ENCODE results near the gene GTPBP3. TPM values are rescaled to one million over a fixed set of nuclear protein-coding genes. Genes with fewer than 3 reads are reported as not detected.

Gene GTPBP3
- total RNA-seq, 1 donor from 2014 or later = 28.9 TPM

- H3K4me3 Mint-ChIP-seq (ENCODE audit: unreplicated experiment) = peak overlapping the region; percentile 50
- H3K9me3 Mint-ChIP-seq (ENCODE audit: unreplicated experiment) = no peaks in the 10 kb centered on the region
- H3K4me1 Mint-ChIP-seq (ENCODE audit: unreplicated experiment) = peaks cover 26% of the 10 kb centered on the region
- DNase-seq (ENCODE audit: extremely low spot score, unreplicated experiment) = no peak
- H3K36me3 Mint-ChIP-seq (ENCODE audit: unreplicated experiment) = no peaks in the 10 kb centered on the region
- H3K27ac Mint-ChIP-seq (ENCODE audit: unreplicated experiment) = no peak overlapping the region
- no peaks in the 10 kb centered on the region for H3K27me3 Mint-ChIP-seq (ENCODE audit: unreplicated experiment)
- TF ChIP-seq CTCF (IDR thresholded peaks at IDR 0.05) = no peak
Measured at GRCh38 chr19:17302391-17303166, 34.8 kb upstream of the GTPBP3 start.

GRCh38 chr19:17303167-17303939, 34.0 kb upstream of the GTPBP3 start, which contains the start of gene ABHD8:
Gene ABHD8, minus strand, starts transcription at chr19:17303425. Its CDS starts 1,809 bp downstream, at chr19:17301616.
- peak within 1 kb of the TSS; percentile 50 for H3K4me3 Mint-ChIP-seq (ENCODE audit: unreplicated experiment)
- peak; percentile 56 for TF ChIP-seq CTCF (IDR thresholded peaks at IDR 0.05)
- H3K27ac Mint-ChIP-seq (ENCODE audit: unreplicated experiment) = no peak within 1 kb of the TSS
- no peaks in the 10 kb centered on the region for H3K36me3 Mint-ChIP-seq (ENCODE audit: unreplicated experiment)
- peak; percentile 97 for DNase-seq (ENCODE audit: extremely low spot score, unreplicated experiment)
- H3K4me1 Mint-ChIP-seq (ENCODE audit: unreplicated experiment) = peaks cover 31% of the 10 kb centered on the region
- H3K27me3 Mint-ChIP-seq (ENCODE audit: unreplicated experiment) = no peaks in the 10 kb centered on the region
- H3K9me3 Mint-ChIP-seq (ENCODE audit: unreplicated experiment) = no peaks in the 10 kb centered on the region

- Mint-ChIP-seq H3K27me3 (ENCODE audit: unreplicated experiment) (no peaks in the 10 kb centered on the region), H3K36me3 (ENCODE audit: unreplicated experiment) (no peaks in the 10 kb centered on the region), H3K27ac (ENCODE audit: unreplicated experiment) (no peak overlapping the region), H3K9me3 (ENCODE audit: unreplicated experiment) (no peaks in the 10 kb centered on the region), H3K4me1 (ENCODE audit: unreplicated experiment) (peaks cover 32% of the 10 kb centered on the region), H3K4me3 (ENCODE audit: unreplicated experiment) (no peak overlapping the region)
- DNase-seq (ENCODE audit: extremely low spot score, unreplicated experiment) = no peak
- TF ChIP-seq CTCF (IDR thresholded peaks at IDR 0.05) = no peak
Measured at GRCh38 chr19:17303940-17304267, 33.4 kb upstream of the GTPBP3 start.

- Mint-ChIP-seq H3K4me3 (ENCODE audit: unreplicated experiment) (peak overlapping the region; percentile 85), H3K27ac (ENCODE audit: unreplicated experiment) (peak overlapping the region; percentile 88), H3K4me1 (ENCODE audit: unreplicated experiment) (peaks cover 34% of the 10 kb centered on the region), H3K36me3 (ENCODE audit: unreplicated experiment) (no peaks in the 10 kb centered on the region), H3K9me3 (ENCODE audit: unreplicated experiment) (no peaks in the 10 kb centered on the region), H3K27me3 (ENCODE audit: unreplicated experiment) (no peaks in the 10 kb centered on the region)
- DNase-seq (ENCODE audit: extremely low spot score, unreplicated experiment) = no peak
- no peak for TF ChIP-seq CTCF (IDR thresholded peaks at IDR 0.05)
Measured at GRCh38 chr19:17304386-17305215, 32.8 kb upstream of the GTPBP3 start.
